GM20000 (cell line): ENCODE results near the gene SEMA4F.

Experiments
- DNase-seq: peaks from one replicate; pipeline ENCODE4 v3.0.0; 2012; ENCODE audit warnings: low spot score
- CTCF ChIP-seq: IDR thresholded peaks from 2 replicates; pipeline ENCODE4 v1.5.1; 2012; ENCODE audit warnings: mild to moderate bottlenecking, control low read depth; ENCODE audit errors: extremely low read depth, missing control alignments

The SEMA4F gene

GRCh38 chr2:74646834-74647482 lies 7.1 kb upstream of the SEMA4F start:
- no peak for TF ChIP-seq CTCF
- no peak for DNase-seq

- TF ChIP-seq CTCF, result peak; percentile 54
- peak; percentile 50 for DNase-seq
Measured at GRCh38 chr2:74648009-74648443, 6.0 kb upstream of the SEMA4F start, which contains the start of gene M1AP. M1AP (minus strand) TSS chr2:74648330; CDS start chr2:74640275, 8,055 bp downstream.

GRCh38 chr2:74653589-74653984 lies 460 bp upstream of the SEMA4F start:
- DNase-seq, result no peak
- TF ChIP-seq CTCF, result no peak

GRCh38 chr2:74655579-74655978 lies 1.5 kb downstream of the SEMA4F start:
- no peak for TF ChIP-seq CTCF
- DNase-seq, result no peak

GRCh38 chr2:74658516-74658915 lies 4.5 kb downstream of the SEMA4F start:
- TF ChIP-seq CTCF, result no peak

GRCh38 chr2:74659462-74659861 lies 5.4 kb downstream of the SEMA4F start:
- no peak for DNase-seq
- no peak for TF ChIP-seq CTCF

More at GRCh38 chr2:74658516-74658915, 4.5 kb downstream of the SEMA4F start:
- no peak for DNase-seq

GRCh38 chr2:74668087-74668486 lies 14.0 kb downstream of the SEMA4F start:
- no peak for TF ChIP-seq CTCF
- no peak for DNase-seq
